NT2/D1 (cell line): Measurements from ENCODE around the gene SSH2.
A peak's percentile ranks its signal among the peaks of the same experiment; 100 is the strongest.

Experiments
- DNase-seq: peaks from one replicate; pipeline ENCODE4 v3.0.0-alpha.2; 2011; ENCODE audit warnings: low read depth, low spot score
- H3K27me3 ChIP-seq: 2 replicates; pipeline ENCODE4 v1.6.0; 2011; ENCODE audit warnings: mild to moderate bottlenecking; ENCODE audit not compliant: insufficient read length, insufficient read depth
- H3K36me3 ChIP-seq: 2 replicates; pipeline ENCODE4 v1.6.1; 2011; ENCODE audit warnings: mild to moderate bottlenecking, low read length, mixed read lengths; ENCODE audit not compliant: insufficient read depth, insufficient read length
- H3K4me1 ChIP-seq: 2 replicates; pipeline ENCODE4 v1.5.1; 2011; ENCODE audit not compliant: insufficient read depth, insufficient read length
- H3K4me3 ChIP-seq: 2 replicates; pipeline ENCODE4 v1.5.1; 2011; ENCODE audit warnings: low read depth; ENCODE audit not compliant: insufficient read length
- H3K9ac ChIP-seq: 2 replicates; pipeline ENCODE4 v1.6.0; 2011; ENCODE audit warnings: low read depth; ENCODE audit not compliant: insufficient read length
- H3K9me3 ChIP-seq: 2 replicates; pipeline ENCODE4 v1.5.1; 2011; ENCODE audit warnings: mild to moderate bottlenecking, low read length; ENCODE audit not compliant: insufficient read depth
- SUZ12 ChIP-seq: IDR thresholded peaks from 2 replicates; pipeline ENCODE4 v1.6.1; 2011; ENCODE audit not compliant: insufficient read length, insufficient read depth; ENCODE audit errors: extremely low read depth
- YY1 ChIP-seq: IDR thresholded peaks from 2 replicates; pipeline ENCODE4 v1.6.1; 2011; ENCODE audit not compliant: insufficient read length, insufficient read depth
- ZNF274 ChIP-seq: IDR thresholded peaks from 2 replicates; pipeline ENCODE4 v1.6.1; 2011; ENCODE audit warnings: mild to moderate bottlenecking, low read depth, low read length

Gene SSH2

GRCh38 chr17:29618272-29619065 is 311.6 kb downstream of the SSH2 start:
- H3K9me3 ChIP-seq = peaks cover 6% of the 10 kb centered on the region; the same call in 1 of the 2 replicates
- TF ChIP-seq ZNF274 = no peak
- no peak for TF ChIP-seq SUZ12
- no peak for TF ChIP-seq YY1
- H3K36me3 ChIP-seq = no peaks in the 10 kb centered on the region
- DNase-seq = no peak
- H3K9ac ChIP-seq = peak overlapping the region; percentile 50
- peaks cover 67% of the 10 kb centered on the region for H3K27me3 ChIP-seq
- H3K4me1 ChIP-seq = peaks cover 30% of the 10 kb centered on the region
- H3K4me3 ChIP-seq = no peak overlapping the region

- TF ChIP-seq YY1 (no peak), SUZ12 (no peak), ZNF274 (no peak)
- no peaks in the 10 kb centered on the region for H3K36me3 ChIP-seq
- H3K27me3 ChIP-seq = peaks cover 67% of the 10 kb centered on the region
- DNase-seq = no peak
- no peak overlapping the region for H3K4me3 ChIP-seq
- peaks cover 10% of the 10 kb centered on the region; the same call in 1 of the 2 replicates for H3K9me3 ChIP-seq
- peak overlapping the region; percentile 50 for H3K9ac ChIP-seq
- H3K4me1 ChIP-seq = peaks cover 26% of the 10 kb centered on the region
These were observed 312.4 kb downstream of the SSH2 start for GRCh38 chr17:29617481-29618271.

- H3K4me1 ChIP-seq = peaks cover 26% of the 10 kb centered on the region
- no peak for DNase-seq
- no peak overlapping the region for H3K9ac ChIP-seq
- H3K36me3 ChIP-seq = no peaks in the 10 kb centered on the region
- no peak overlapping the region for H3K4me3 ChIP-seq
- peaks cover 15% of the 10 kb centered on the region; the same call in 1 of the 2 replicates for H3K9me3 ChIP-seq
- TF ChIP-seq YY1 (no peak), ZNF274 (no peak), SUZ12 (no peak)
- H3K27me3 ChIP-seq = peaks cover 64% of the 10 kb centered on the region
These were observed 312.9 kb downstream of the SSH2 start for GRCh38 chr17:29617125-29617480.

- Histone ChIP-seq H3K27me3 (peaks cover 58% of the 10 kb centered on the region), H3K9ac (peak overlapping the region; percentile 44), H3K4me1 (peaks cover 26% of the 10 kb centered on the region), H3K4me3 (peak overlapping the region; percentile 29), H3K9me3 (peaks cover 18% of the 10 kb centered on the region; the same call in 1 of the 2 replicates), H3K36me3 (no peaks in the 10 kb centered on the region)
- no peak for TF ChIP-seq YY1
- TF ChIP-seq SUZ12 = no peak
- TF ChIP-seq ZNF274 = no peak
- no peak for DNase-seq
These were observed 313.6 kb downstream of the SSH2 start for GRCh38 chr17:29616300-29617048.

GRCh38 chr17:29615492-29616299 is 314.3 kb downstream of the SSH2 start:
- Histone ChIP-seq H3K9me3 (peaks cover 18% of the 10 kb centered on the region; the same call in 1 of the 2 replicates), H3K27me3 (peaks cover 50% of the 10 kb centered on the region), H3K4me1 (peaks cover 22% of the 10 kb centered on the region), H3K36me3 (no peaks in the 10 kb centered on the region), H3K9ac (peak overlapping the region; percentile 44), H3K4me3 (peak overlapping the region; percentile 29)
- TF ChIP-seq ZNF274 (no peak), YY1 (no peak), SUZ12 (no peak)
- peak; percentile 55 for DNase-seq

GRCh38 chr17:29615048-29615385 is 315.0 kb downstream of the SSH2 start:
- TF ChIP-seq ZNF274 (no peak), SUZ12 (no peak), YY1 (no peak)
- no peak overlapping the region for H3K9ac ChIP-seq
- H3K9me3 ChIP-seq = peaks cover 18% of the 10 kb centered on the region; the same call in 1 of the 2 replicates
- H3K36me3 ChIP-seq = no peaks in the 10 kb centered on the region
- no peak for DNase-seq
- peaks cover 50% of the 10 kb centered on the region for H3K27me3 ChIP-seq
- peaks cover 22% of the 10 kb centered on the region for H3K4me1 ChIP-seq
- H3K4me3 ChIP-seq = peak overlapping the region; percentile 1
